HG02852 (cell line): ENCODE measurements around the gene CCDC169.
A peak's percentile ranks its signal among the peaks of the same experiment; 100 is the strongest.
"Not testable (repeated sequence)": the region's sequence is repeated elsewhere in the genome, so short reads cannot be mapped to it uniquely, and the experiment has no call there.

ENCODE experiments used
- ATAC-seq: cut with Tn5 transposase; IDR thresholded peaks from one replicate; pipeline ENCODE4 v1.9.1; 2021; ENCODE audit warnings: mild to moderate bottlenecking, moderate library complexity; ENCODE audit not compliant: unreplicated experiment

The CCDC169 gene

GRCh38 chr13:36319793-36320192 is 22.2 kb upstream of the CCDC169 start:
- ATAC-seq: not testable (repeated sequence)

GRCh38 chr13:36313047-36313969 is 15.7 kb upstream of the CCDC169 start:
- no peak for ATAC-seq

GRCh38 chr13:36310417-36311108 is 12.9 kb upstream of the CCDC169 start:
- ATAC-seq: peak; percentile 76

GRCh38 chr13:36302289-36302688 is 4.7 kb upstream of the CCDC169 start:
- no peak for ATAC-seq

GRCh38 chr13:36299469-36299868 is 1.9 kb upstream of the CCDC169 start:
- ATAC-seq: not testable (repeated sequence)

GRCh38 chr13:36298535-36299068 is 988 bp upstream of the CCDC169 start:
- no peak for ATAC-seq

GRCh38 chr13:36294096-36294495 is 3.5 kb downstream of the CCDC169 start:
- no peak for ATAC-seq

- ATAC-seq: no peak
Observed at GRCh38 chr13:36293497-36293896, 4.1 kb downstream of the CCDC169 start.

GRCh38 chr13:36288794-36289391 is 8.7 kb downstream of the CCDC169 start:
- ATAC-seq: no peak

- no peak for ATAC-seq
Observed at GRCh38 chr13:36286006-36286405, 11.6 kb downstream of the CCDC169 start.

GRCh38 chr13:36282821-36283432 is 14.7 kb downstream of the CCDC169 start:
- no peak for ATAC-seq

- no peak for ATAC-seq
Observed at GRCh38 chr13:36275190-36276002, 22.2 kb downstream of the CCDC169 start.

- no peak for ATAC-seq
Observed at GRCh38 chr13:36273431-36273830, 24.2 kb downstream of the CCDC169 start.

GRCh38 chr13:36261976-36262375 is 35.6 kb downstream of the CCDC169 start:
- ATAC-seq: no peak

- no peak for ATAC-seq
Observed at GRCh38 chr13:36261011-36261410, 36.6 kb downstream of the CCDC169 start.

GRCh38 chr13:36259361-36260137 is 38.1 kb downstream of the CCDC169 start:
- ATAC-seq: no peak

- no peak for ATAC-seq
Observed at GRCh38 chr13:36258831-36259230, 38.8 kb downstream of the CCDC169 start.

- ATAC-seq: no peak
Observed at GRCh38 chr13:36251526-36251925, 46.1 kb downstream of the CCDC169 start.

- no peak for ATAC-seq
Observed at GRCh38 chr13:36251017-36251416, 46.6 kb downstream of the CCDC169 start.
